Neural cell (in vitro differentiated cells): ENCODE results near the gene ETV3. TPM values are rescaled to one million over a fixed set of nuclear protein-coding genes. Genes with fewer than 3 reads are reported as not detected.

Source experiments
- H2AFZ ChIP-seq: fragments of 200-600, 300-800 bp; sonication (generic), shearing (Covaris generic); 2 replicates; pipeline ENCODE4 v1.6.0; 2014; ENCODE audit warnings: low read depth, mild to moderate bottlenecking, antibody characterized with exemption, low read length, moderate library complexity
- H3F3A ChIP-seq: fragments of 200-600 bp; shearing (Covaris generic); 2 replicates; pipeline ENCODE4 v1.6.1; 2016; ENCODE audit warnings: mild to moderate bottlenecking, moderate library complexity, mixed read lengths, antibody characterized with exemption, low read length; ENCODE audit not compliant: insufficient read depth, poor library complexity, severe bottlenecking
- H3K27ac ChIP-seq: fragments of 200-600, 300-800 bp; sonication (generic), shearing (Covaris generic); 2 replicates; pipeline ENCODE4 v1.5.1; 2014; ENCODE audit warnings: mild to moderate bottlenecking, low read length, moderate library complexity
- H3K27me3 ChIP-seq: fragments of 300-800, 200-600 bp; sonication (generic), shearing (Covaris generic); 2 replicates; pipeline ENCODE4 v1.6.0; 2014; ENCODE audit warnings: mild to moderate bottlenecking, low read depth, low read length, moderate library complexity; ENCODE audit not compliant: insufficient read depth
- H3K36me3 ChIP-seq: fragments of 300-800, 200-600 bp; sonication (generic), shearing (Covaris generic); 2 replicates; pipeline ENCODE4 v1.5.1; 2014; ENCODE audit warnings: mild to moderate bottlenecking, antibody characterized with exemption, low read length, moderate library complexity; ENCODE audit not compliant: insufficient read depth
- H3K4me2 ChIP-seq: fragments of 300-800, 200-600 bp; sonication (generic), shearing (Covaris generic); 2 replicates; pipeline ENCODE4 v1.6.0; 2014; ENCODE audit warnings: mild to moderate bottlenecking, low read length
- H3K4me3 ChIP-seq: fragments of 300-800, 200-600 bp; sonication (generic), shearing (Covaris generic); 2 replicates; pipeline ENCODE4 v1.5.1; 2014; ENCODE audit warnings: mild to moderate bottlenecking, low read length, moderate library complexity
- H3K79me2 ChIP-seq: fragments of 200-600 bp; shearing (Covaris generic); replicated peaks from 2 replicates; pipeline ENCODE4 v1.6.0; 2014; ENCODE audit warnings: mild to moderate bottlenecking, low read length, moderate library complexity; ENCODE audit not compliant: insufficient read depth
- H3K9ac ChIP-seq: fragments of 300-800, 200-600 bp; sonication (generic), shearing (Covaris generic); 2 replicates; pipeline ENCODE4 v1.6.1; 2016; ENCODE audit warnings: mild to moderate bottlenecking, low read length, mixed read lengths
- H3K9me2 ChIP-seq: fragments of 200-600 bp; shearing (Covaris generic); 2 replicates; pipeline ENCODE4 v1.6.1; 2016; ENCODE audit warnings: mild to moderate bottlenecking, low read length, mixed read lengths; ENCODE audit not compliant: insufficient read depth
- H3K9me3 ChIP-seq: fragments of 200-600, 300-800 bp; sonication (generic), shearing (Covaris generic); 2 replicates; pipeline ENCODE4 v1.6.1; 2016; ENCODE audit warnings: mild to moderate bottlenecking, mixed run types, low read length, moderate library complexity, mixed read lengths
- H4K20me1 ChIP-seq: fragments of 200-600 bp; shearing (Covaris generic); 2 replicates; pipeline ENCODE4 v1.6.1; 2016; ENCODE audit warnings: mild to moderate bottlenecking, mixed run types; ENCODE audit not compliant: insufficient read depth
- CTCF ChIP-seq: fragments of 450-650 bp; IDR thresholded peaks from 2 replicates; pipeline ENCODE4 v1.5.1; 2014; ENCODE audit warnings: antibody characterized with exemption, mild to moderate bottlenecking, moderate library complexity; ENCODE audit not compliant: poor library complexity, severe bottlenecking
- EP300 ChIP-seq: fragments of 450-650 bp; conservative IDR thresholded peaks from 2 replicates; pipeline ENCODE4 v1.6.1; 2014; ENCODE audit warnings: antibody characterized with exemption, mild to moderate bottlenecking, moderate library complexity; ENCODE audit not compliant: poor library complexity, severe bottlenecking
- EZH2 ChIP-seq: fragments of 200-600, 300-800 bp; shearing (Covaris generic), sonication (generic); IDR thresholded peaks from 2 replicates; pipeline ENCODE4 v1.6.1; 2014; ENCODE audit warnings: antibody characterized with exemption, low read length, borderline replicate concordance, mild to moderate bottlenecking; ENCODE audit not compliant: insufficient read depth, poor library complexity, severe bottlenecking
- MXI1 ChIP-seq: fragments of 450-650 bp; conservative IDR thresholded peaks from 2 replicates; pipeline ENCODE4 v1.6.1; 2014; ENCODE audit warnings: antibody characterized with exemption, mild to moderate bottlenecking; ENCODE audit not compliant: poor library complexity, severe bottlenecking
- POLR2AphosphoS5 ChIP-seq: IDR thresholded peaks from 2 replicates; pipeline ENCODE4 v1.6.1; 2012
- RAD21 ChIP-seq: fragments of 450-650 bp; conservative IDR thresholded peaks from 2 replicates; pipeline ENCODE4 v1.6.1; 2014; ENCODE audit warnings: antibody characterized with exemption, mild to moderate bottlenecking, moderate library complexity
- SMC3 ChIP-seq: fragments of 450-650 bp; conservative IDR thresholded peaks from 2 replicates; pipeline ENCODE4 v1.6.1; 2014; ENCODE audit warnings: antibody characterized with exemption, mild to moderate bottlenecking, moderate library complexity; ENCODE audit not compliant: poor library complexity
- TAF1 ChIP-seq: IDR thresholded peaks from 2 replicates; pipeline ENCODE4 v1.6.1; 2012; ENCODE audit warnings: low read depth
- polyA plus RNA-seq: library from polyadenylated mRNA; depleted of rRNA; stranded (reverse); fragments of >200 nt; gene quantifications from 2 replicates; pipeline ENCODE4 v1.2.3, GENCODE V29; 2014
- TF ChIP-seq, protein P1 (sequence below): IDR thresholded peaks from 2 replicates; pipeline ENCODE4 v1.6.1; 2012; ENCODE audit warnings: borderline replicate concordance

Gene ETV3
- polyA plus RNA-seq, 1 donor from 2014 or later = 9.9 TPM

DNA sequence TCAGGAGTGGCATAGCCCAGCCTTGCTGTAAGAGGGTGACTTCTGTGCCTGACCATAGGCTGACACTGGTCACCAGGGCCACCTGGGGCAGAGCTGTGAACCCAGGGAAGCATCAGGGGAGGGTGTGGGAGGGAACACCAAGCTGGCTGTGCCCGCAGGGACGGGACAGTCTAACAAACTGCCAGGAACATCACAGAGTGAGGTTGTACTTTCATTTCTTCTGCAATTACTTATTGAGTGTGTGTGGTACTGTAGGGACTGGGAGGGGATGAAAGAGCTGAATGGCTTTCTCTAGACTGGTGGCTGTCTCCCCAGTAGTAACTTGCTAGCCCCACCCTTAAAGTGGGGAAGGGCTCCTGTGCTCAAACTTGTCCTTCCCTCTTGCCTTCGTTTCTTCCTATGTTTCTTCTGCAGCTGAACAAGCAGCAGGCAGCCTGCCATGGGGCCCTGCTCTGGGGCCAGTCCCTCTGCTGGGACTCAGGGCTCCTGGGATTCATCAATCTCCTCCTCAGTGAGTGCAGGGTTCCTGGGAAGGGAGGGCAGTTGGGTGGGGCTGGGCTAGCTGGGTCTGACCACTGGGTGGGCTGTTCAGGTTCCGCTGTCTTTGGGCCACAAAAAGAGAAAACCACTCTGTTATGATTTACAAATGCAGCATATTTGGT is 39.7 kb upstream of the ETV3 start:
- Histone ChIP-seq H3K27me3 (no peaks in the 10 kb centered on the region), H3K9ac (no peak overlapping the region), H3K9me3 (no peaks in the 10 kb centered on the region), H3K79me2 (no peaks in the 10 kb centered on the region), H3K36me3 (no peaks in the 10 kb centered on the region), H3K27ac (no peak overlapping the region), H3F3A (no peaks in the 10 kb centered on the region), H4K20me1 (no peaks in the 10 kb centered on the region), H2AFZ (no peak overlapping the region), H3K4me2 (no peak overlapping the region), H3K9me2 (no peaks in the 10 kb centered on the region), H3K4me3 (no peak overlapping the region)
- TF ChIP-seq CTCF = no peak
- no peak for TF ChIP-seq SMC3

GRCh38 chr1:157176591-157177121 is 38.5 kb upstream of the ETV3 start:
- TF ChIP-seq EZH2 = no peak
- no peak for TF ChIP-seq RAD21
- TF ChIP-seq, protein P1, sequence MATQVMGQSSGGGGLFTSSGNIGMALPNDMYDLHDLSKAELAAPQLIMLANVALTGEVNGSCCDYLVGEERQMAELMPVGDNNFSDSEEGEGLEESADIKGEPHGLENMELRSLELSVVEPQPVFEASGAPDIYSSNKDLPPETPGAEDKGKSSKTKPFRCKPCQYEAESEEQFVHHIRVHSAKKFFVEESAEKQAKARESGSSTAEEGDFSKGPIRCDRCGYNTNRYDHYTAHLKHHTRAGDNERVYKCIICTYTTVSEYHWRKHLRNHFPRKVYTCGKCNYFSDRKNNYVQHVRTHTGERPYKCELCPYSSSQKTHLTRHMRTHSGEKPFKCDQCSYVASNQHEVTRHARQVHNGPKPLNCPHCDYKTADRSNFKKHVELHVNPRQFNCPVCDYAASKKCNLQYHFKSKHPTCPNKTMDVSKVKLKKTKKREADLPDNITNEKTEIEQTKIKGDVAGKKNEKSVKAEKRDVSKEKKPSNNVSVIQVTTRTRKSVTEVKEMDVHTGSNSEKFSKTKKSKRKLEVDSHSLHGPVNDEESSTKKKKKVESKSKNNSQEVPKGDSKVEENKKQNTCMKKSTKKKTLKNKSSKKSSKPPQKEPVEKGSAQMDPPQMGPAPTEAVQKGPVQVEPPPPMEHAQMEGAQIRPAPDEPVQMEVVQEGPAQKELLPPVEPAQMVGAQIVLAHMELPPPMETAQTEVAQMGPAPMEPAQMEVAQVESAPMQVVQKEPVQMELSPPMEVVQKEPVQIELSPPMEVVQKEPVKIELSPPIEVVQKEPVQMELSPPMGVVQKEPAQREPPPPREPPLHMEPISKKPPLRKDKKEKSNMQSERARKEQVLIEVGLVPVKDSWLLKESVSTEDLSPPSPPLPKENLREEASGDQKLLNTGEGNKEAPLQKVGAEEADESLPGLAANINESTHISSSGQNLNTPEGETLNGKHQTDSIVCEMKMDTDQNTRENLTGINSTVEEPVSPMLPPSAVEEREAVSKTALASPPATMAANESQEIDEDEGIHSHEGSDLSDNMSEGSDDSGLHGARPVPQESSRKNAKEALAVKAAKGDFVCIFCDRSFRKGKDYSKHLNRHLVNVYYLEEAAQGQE = no peak
- no peak for TF ChIP-seq SMC3
- TF ChIP-seq EP300 = no peak
- no peak for TF ChIP-seq MXI1
- TF ChIP-seq POLR2AphosphoS5 = no peak
- TF ChIP-seq TAF1 = no peak
- TF ChIP-seq CTCF = no peak
- H3K9ac ChIP-seq = no peak overlapping the region
- no peak overlapping the region for H3K4me3 ChIP-seq
- H3K9me2 ChIP-seq = no peaks in the 10 kb centered on the region
- H3K4me2 ChIP-seq = no peak overlapping the region
- H3K9me3 ChIP-seq = no peaks in the 10 kb centered on the region
- H2AFZ ChIP-seq = no peak overlapping the region
- no peaks in the 10 kb centered on the region for H4K20me1 ChIP-seq
- H3K27ac ChIP-seq = no peak overlapping the region
- H3F3A ChIP-seq = no peaks in the 10 kb centered on the region
- no peaks in the 10 kb centered on the region for H3K36me3 ChIP-seq
- no peaks in the 10 kb centered on the region for H3K27me3 ChIP-seq
- no peaks in the 10 kb centered on the region for H3K79me2 ChIP-seq
